Endothelial cell of umbilical vein (primary cell): ENCODE measurements around the gene CLCN5. TPM values are rescaled to one million over a fixed set of nuclear protein-coding genes. Genes with fewer than 3 reads are reported as not detected.

Experiments used
- BruUV-seq: library from RNA; stranded (reverse); fragments of 400-500 nt; replicated peaks from 2 replicates; lab custom pipeline; 2021; lab: Mats Ljungman, UMichigan
- CTCF ChIA-PET: fragments of 300-600, 350-600 bp; sonication (Branson Sonifier 250); formaldehyde crosslinking; loops from one replicate; lab custom pipeline; 2021; ENCODE audit warnings: antibody characterized with exemption, inconsistent platforms; lab: Charles Lee
- POLR2A ChIA-PET: fragments of 300-600, 350-600 bp; sonication (Branson Sonifier 250); formaldehyde crosslinking; loops from one replicate; lab custom pipeline; 2021; ENCODE audit warnings: antibody characterized with exemption, inconsistent platforms; lab: Charles Lee
- DNase-seq: peaks from one replicate; pipeline ENCODE4 v3.0.0-alpha.2; 2011; ENCODE audit warnings: low read depth, low spot score
- FAIRE-seq: peaks from 2 replicates; lab custom pipeline; 2011; peaks lifted over from hg19 to GRCh38; lab: Jason Lieb, UNC
- H2AFZ ChIP-seq: 2 replicates; pipeline ENCODE4 v1.6.0; 2012; ENCODE audit warnings: low read depth, low read length, control low read depth, inconsistent platforms
- H3K27ac ChIP-seq: 2 replicates; pipeline ENCODE4 v1.5.1; 2011; ENCODE audit warnings: low read depth, mild to moderate bottlenecking, control low read depth, low read length, moderate library complexity; ENCODE audit not compliant: insufficient read depth
- H3K27me3 ChIP-seq, 2 experiments: 2 replicates each; pipeline versions ENCODE4 v1.6.0 to v1.6.1; 2011; ENCODE audit warnings: low read length in 2 of 2, mixed read lengths in 1 of 2; ENCODE audit not compliant: control insufficient read depth in 2 of 2, insufficient read depth in 2 of 2
- H3K36me3 ChIP-seq, 2 experiments: 2 replicates in 1 of 2; 3 replicates in 1 of 2; pipeline ENCODE4 v1.5.1; 2011; ENCODE audit warnings: low read length in 2 of 2, mild to moderate bottlenecking in 1 of 2, moderate library complexity in 1 of 2; ENCODE audit not compliant: control insufficient read depth in 2 of 2, insufficient read depth in 2 of 2; ENCODE audit errors: extremely low read depth in 1 of 2
- H3K4me1 ChIP-seq: 3 replicates; pipeline ENCODE4 v1.5.1; 2011; ENCODE audit warnings: mild to moderate bottlenecking, low read length; ENCODE audit not compliant: control insufficient read depth, insufficient read depth; ENCODE audit errors: extremely low read depth
- H3K4me2 ChIP-seq: 2 replicates; pipeline ENCODE4 v1.6.1; 2011; ENCODE audit warnings: low read length, control low read depth, mixed read lengths; ENCODE audit not compliant: insufficient read depth
- H3K4me3 ChIP-seq, 3 experiments: fragments of 200-600 bp in 1 of 3; sonication (generic), shearing (Covaris generic) in 1 of 3; replicated peaks in 1 of 3; 2 replicates each; pipeline ENCODE4 v1.5.1; 2011 to 2016; ENCODE audit warnings: control low read depth in 3 of 3, low read length in 3 of 3, mild to moderate bottlenecking in 2 of 3, inconsistent platforms in 1 of 3, low read depth in 1 of 3, moderate library complexity in 1 of 3; ENCODE audit not compliant: insufficient read depth in 1 of 3
- H3K79me2 ChIP-seq: 2 replicates; pipeline ENCODE4 v1.6.0; 2012; ENCODE audit warnings: low read length, inconsistent platforms; ENCODE audit not compliant: control insufficient read depth, insufficient read depth
- H3K9ac ChIP-seq: replicated peaks from 2 replicates; pipeline ENCODE3; 2011; ENCODE audit warnings: low read length, control low read depth; ENCODE audit not compliant: insufficient read depth; ENCODE audit errors: extremely low read depth
- H3K9me1 ChIP-seq: replicated peaks from 3 replicates; pipeline ENCODE4 v1.6.0; 2011; ENCODE audit warnings: mild to moderate bottlenecking, low read length; ENCODE audit not compliant: control insufficient read depth, insufficient read depth; ENCODE audit errors: extremely low read depth
- H3K9me3 ChIP-seq: replicated peaks from 2 replicates; pipeline ENCODE4 v1.5.1; 2012; ENCODE audit warnings: low read length, inconsistent platforms; ENCODE audit not compliant: control insufficient read depth, insufficient read depth
- H4K20me1 ChIP-seq: replicated peaks from 2 replicates; pipeline ENCODE3; 2011; ENCODE audit warnings: mild to moderate bottlenecking, low read length; ENCODE audit not compliant: control insufficient read depth, insufficient read depth; ENCODE audit errors: extremely low read depth
- EZH2 ChIP-seq: IDR thresholded peaks from 2 replicates; pipeline ENCODE4 v1.6.1; 2012; ENCODE audit warnings: borderline replicate concordance, low read depth, mild to moderate bottlenecking, moderate library complexity, low read length, inconsistent platforms; ENCODE audit not compliant: severe bottlenecking
- MYC ChIP-seq: IDR thresholded peaks from one replicate; pipeline ENCODE4 v1.6.1; 2011; ENCODE audit warnings: mild to moderate bottlenecking, low read depth, low read length
- POLR2A ChIP-seq: IDR thresholded peaks from 2 replicates; pipeline ENCODE4 v1.6.1; 2012; ENCODE audit warnings: low read depth, mild to moderate bottlenecking, control low read depth, low read length
- dilution Hi-C: fragments of 300-500 bp; cut with MboI; formaldehyde crosslinking; loops from one replicate; pipeline ENCODE4 v1.15.0; 2019; ENCODE audit warnings: low sequenced_read_pairs; ENCODE audit not compliant: extremely low pct_ligation_motif_present
- intact Hi-C: fragments of 100-400 bp; cut with micrococcal nuclease; formaldehyde crosslinking; loops from one replicate; pipeline ENCODE4 v1.10.0; 2022
- polyA plus RNA-seq, 4 experiments: library from polyadenylated mRNA; depleted of rRNA in 3 of 4; stranded (reverse) in 3 of 4; unstranded in 1 of 4; fragments of >200 nt; gene quantifications; 2 replicates each; pipeline versions ENCODE4 v1.2.1 to v1.2.3, GENCODE V29; 2011 to 2012; ENCODE audit warnings: missing spikeins in 1 of 4
- total RNA-seq: library from RNA; stranded (reverse); gene quantifications from 2 replicates; pipeline ENCODE4 v1.2.3, GENCODE V29; 2021
- TF ChIP-seq, protein P1 (sequence below), 2 donors: IDR thresholded peaks; 1 replicate in 1 of 2; 2 replicates in 1 of 2; pipeline ENCODE4 v1.5.1; 2011; ENCODE audit warnings: low read length in 2 of 2, mild to moderate bottlenecking in 2 of 2, moderate library complexity in 2 of 2, control low read depth in 1 of 2, inconsistent platforms in 1 of 2, low read depth in 1 of 2; ENCODE audit not compliant: insufficient read depth in 1 of 2; ENCODE audit errors: extremely low read depth in 1 of 2

The CLCN5 gene
- total and polyA plus RNA-seq, 2 donors (not counting 3 experiments of a cell fraction or from before 2014, with no cell fraction given) = 3.1 to 12.9 TPM

DNA sequence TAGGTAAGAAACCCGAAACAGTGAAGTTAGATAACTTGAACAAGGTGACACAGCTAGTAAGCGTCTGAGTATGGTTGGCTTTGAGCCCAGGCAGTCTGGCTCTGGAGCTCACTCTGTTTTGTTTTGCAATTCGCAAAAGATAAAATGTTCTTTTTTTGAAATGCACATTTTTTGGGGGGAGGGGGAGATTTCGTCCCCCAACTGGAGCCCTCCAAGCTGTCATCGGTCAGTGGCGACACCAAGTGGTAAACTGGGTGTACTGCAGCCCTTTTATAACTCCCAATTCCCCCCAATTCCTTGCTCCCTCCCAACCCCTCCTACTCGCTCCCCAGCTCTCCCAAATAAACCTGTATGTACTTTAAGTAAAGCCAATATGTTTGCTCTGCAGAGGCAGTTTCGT lies 2.8 kb upstream of the CLCN5 start:
- Histone ChIP-seq H3K9me1 (no peaks in the 10 kb centered on the region), H3K4me2 (no peak overlapping the region), H2AFZ (no peak overlapping the region), H3K27ac (no peak overlapping the region), H3K9ac (no peak overlapping the region), H4K20me1 (no peaks in the 10 kb centered on the region), H3K36me3 (no peaks in the 10 kb centered on the region), H3K79me2 (no peaks in the 10 kb centered on the region), H3K9me3 (no peaks in the 10 kb centered on the region), H3K4me1 (peaks cover 3% of the 10 kb centered on the region), H3K4me3 (no peak overlapping the region), H3K27me3 (no peaks in the 10 kb centered on the region)
- FAIRE-seq = no peak
- ChIA-PET CTCF (interaction anchor here (1.0 to 4.0 kb wide), 9 partner anchors 14 to 676 kb away, joined by 3 to 27 read pairs (median 5); partner anchors contain the start of gene USP27X), POLR2A (no interaction called here)
- TF ChIP-seq MYC = no peak
- TF ChIP-seq, protein P1, sequence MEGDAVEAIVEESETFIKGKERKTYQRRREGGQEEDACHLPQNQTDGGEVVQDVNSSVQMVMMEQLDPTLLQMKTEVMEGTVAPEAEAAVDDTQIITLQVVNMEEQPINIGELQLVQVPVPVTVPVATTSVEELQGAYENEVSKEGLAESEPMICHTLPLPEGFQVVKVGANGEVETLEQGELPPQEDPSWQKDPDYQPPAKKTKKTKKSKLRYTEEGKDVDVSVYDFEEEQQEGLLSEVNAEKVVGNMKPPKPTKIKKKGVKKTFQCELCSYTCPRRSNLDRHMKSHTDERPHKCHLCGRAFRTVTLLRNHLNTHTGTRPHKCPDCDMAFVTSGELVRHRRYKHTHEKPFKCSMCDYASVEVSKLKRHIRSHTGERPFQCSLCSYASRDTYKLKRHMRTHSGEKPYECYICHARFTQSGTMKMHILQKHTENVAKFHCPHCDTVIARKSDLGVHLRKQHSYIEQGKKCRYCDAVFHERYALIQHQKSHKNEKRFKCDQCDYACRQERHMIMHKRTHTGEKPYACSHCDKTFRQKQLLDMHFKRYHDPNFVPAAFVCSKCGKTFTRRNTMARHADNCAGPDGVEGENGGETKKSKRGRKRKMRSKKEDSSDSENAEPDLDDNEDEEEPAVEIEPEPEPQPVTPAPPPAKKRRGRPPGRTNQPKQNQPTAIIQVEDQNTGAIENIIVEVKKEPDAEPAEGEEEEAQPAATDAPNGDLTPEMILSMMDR (IDR thresholded peaks at IDR 0.05; ENCODE audit: extremely low read depth in 1 of 2, insufficient read depth in 1 of 2, low read depth in 1 of 2, low read length in 2 of 2) = peak; percentile 50 to 76
- DNase-seq = peak; percentile 6
- no TSS peak for BruUV-seq
- intact Hi-C loops (loop anchor here (1.0 to 10.0 kb wide), 5 partner anchors 41 to 755 kb away; partner anchors contain the start of genes SYP and USP27X), dilution Hi-C loops (no loop called here)

DNA sequence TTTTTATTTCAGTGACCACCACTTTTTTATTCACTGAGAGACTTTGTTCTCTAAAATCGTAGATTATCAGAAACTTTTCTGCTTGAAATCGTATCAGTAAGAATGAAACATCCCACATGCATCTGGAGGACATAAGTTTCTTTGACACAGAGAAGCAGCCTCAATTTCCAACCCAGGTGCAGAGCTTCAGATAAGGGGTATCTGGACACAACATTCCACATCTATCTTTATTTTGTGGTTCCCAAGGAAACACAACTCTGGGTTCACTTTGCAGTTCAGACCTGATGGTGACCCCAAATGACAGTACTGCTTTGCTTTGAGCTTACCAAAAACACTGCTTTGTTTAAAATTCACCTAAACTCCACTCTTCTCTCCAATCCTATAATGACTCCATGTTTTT lies 1.3 kb upstream of the CLCN5 start:
- intact Hi-C loops = loop anchor here (5.0 kb wide), 2 partner anchors 56 to 719 kb away; partner anchors contain the start of gene SYP
- H3K79me2 ChIP-seq = no peaks in the 10 kb centered on the region
- no peak overlapping the region for H3K9ac ChIP-seq
- TF ChIP-seq, protein P1 (IDR thresholded peaks at IDR 0.05; ENCODE audit: extremely low read depth in 1 of 2, insufficient read depth in 1 of 2, low read depth in 1 of 2, low read length in 2 of 2) = no peak
- TF ChIP-seq EZH2 = no peak
- TF ChIP-seq POLR2A = no peak
- no peak overlapping the region for H3K27ac ChIP-seq
- no peak overlapping the region for H2AFZ ChIP-seq
- no peaks in the 10 kb centered on the region for H3K36me3 ChIP-seq
- ChIA-PET CTCF (interaction anchor here (1.0 kb wide), 1 partner anchor 44 kb away, joined by 3 read pairs; no protein-coding TSS in a partner anchor), POLR2A (no interaction called here)
- no peaks in the 10 kb centered on the region for H4K20me1 ChIP-seq
- H3K27me3 ChIP-seq = no peaks in the 10 kb centered on the region
- no peaks in the 10 kb centered on the region for H3K9me1 ChIP-seq
- H3K4me3 ChIP-seq = no peak overlapping the region
- BruUV-seq = no TSS peak
- peaks cover 3% of the 10 kb centered on the region for H3K4me1 ChIP-seq
- DNase-seq (no peak), FAIRE-seq (no peak)
- H3K9me3 ChIP-seq = no peaks in the 10 kb centered on the region
- H3K4me2 ChIP-seq = no peak overlapping the region
- dilution Hi-C loops = no loop called here
